Right lobe of liver (tissue), 4 donors: ENCODE results near the gene OPN3.

Source experiments
- POLR2A ChIP-seq: fragments of 450-650 bp; IDR thresholded peaks from one replicate; pipeline ENCODE4 v1.6.1; 2017; ENCODE audit warnings: antibody characterized with exemption, mild to moderate bottlenecking
- TF ChIP-seq, protein P1 (sequence below), 4 donors: fragments of 200-600 bp in 3 of 4; fragments of 450-650 bp in 1 of 4; IDR thresholded peaks; one replicate each; pipeline versions ENCODE4 v1.5.1 to v1.8.0; 2016 to 2022; ENCODE audit warnings: antibody characterized with exemption in 4 of 4, mild to moderate bottlenecking in 2 of 4
- donor health status: DM: no; HTN: no; CAD: no.
- donor health status: DM: no; HTN: no; CAD: no.
- donor health status: DM: no; HTN: yes; CAD: no.

DNA sequence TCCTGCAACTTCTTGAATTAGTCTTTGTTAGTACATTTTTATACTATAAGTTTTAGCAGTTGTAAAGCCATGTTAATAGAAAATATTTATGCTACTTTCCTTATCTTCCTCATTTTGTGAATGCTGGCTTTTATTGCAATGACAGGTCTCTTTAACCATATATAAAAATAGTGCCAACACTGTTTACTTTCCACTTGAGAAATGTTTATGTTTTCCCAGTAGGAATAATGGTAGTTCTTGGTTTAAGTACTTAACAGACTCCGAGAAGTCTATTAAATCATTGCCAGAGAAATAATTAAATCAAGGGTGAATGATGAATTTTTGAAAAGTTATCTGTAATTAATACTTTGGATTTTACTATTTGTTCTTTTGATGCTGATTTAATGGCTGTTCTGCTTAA lies 9.7 kb downstream of the OPN3 start:
- TF ChIP-seq POLR2A: no peak
- TF ChIP-seq, protein P1, sequence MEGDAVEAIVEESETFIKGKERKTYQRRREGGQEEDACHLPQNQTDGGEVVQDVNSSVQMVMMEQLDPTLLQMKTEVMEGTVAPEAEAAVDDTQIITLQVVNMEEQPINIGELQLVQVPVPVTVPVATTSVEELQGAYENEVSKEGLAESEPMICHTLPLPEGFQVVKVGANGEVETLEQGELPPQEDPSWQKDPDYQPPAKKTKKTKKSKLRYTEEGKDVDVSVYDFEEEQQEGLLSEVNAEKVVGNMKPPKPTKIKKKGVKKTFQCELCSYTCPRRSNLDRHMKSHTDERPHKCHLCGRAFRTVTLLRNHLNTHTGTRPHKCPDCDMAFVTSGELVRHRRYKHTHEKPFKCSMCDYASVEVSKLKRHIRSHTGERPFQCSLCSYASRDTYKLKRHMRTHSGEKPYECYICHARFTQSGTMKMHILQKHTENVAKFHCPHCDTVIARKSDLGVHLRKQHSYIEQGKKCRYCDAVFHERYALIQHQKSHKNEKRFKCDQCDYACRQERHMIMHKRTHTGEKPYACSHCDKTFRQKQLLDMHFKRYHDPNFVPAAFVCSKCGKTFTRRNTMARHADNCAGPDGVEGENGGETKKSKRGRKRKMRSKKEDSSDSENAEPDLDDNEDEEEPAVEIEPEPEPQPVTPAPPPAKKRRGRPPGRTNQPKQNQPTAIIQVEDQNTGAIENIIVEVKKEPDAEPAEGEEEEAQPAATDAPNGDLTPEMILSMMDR (IDR thresholded peaks at IDR 0.05): no peak
